ENCODE data around the gene FER1L5. TPM values are rescaled to one million over a fixed set of nuclear protein-coding genes. Genes with fewer than 3 reads are reported as not detected.

Gene FER1L5
- total RNA-seq, 2 experiments from 2014 or later = not detected

DNA sequence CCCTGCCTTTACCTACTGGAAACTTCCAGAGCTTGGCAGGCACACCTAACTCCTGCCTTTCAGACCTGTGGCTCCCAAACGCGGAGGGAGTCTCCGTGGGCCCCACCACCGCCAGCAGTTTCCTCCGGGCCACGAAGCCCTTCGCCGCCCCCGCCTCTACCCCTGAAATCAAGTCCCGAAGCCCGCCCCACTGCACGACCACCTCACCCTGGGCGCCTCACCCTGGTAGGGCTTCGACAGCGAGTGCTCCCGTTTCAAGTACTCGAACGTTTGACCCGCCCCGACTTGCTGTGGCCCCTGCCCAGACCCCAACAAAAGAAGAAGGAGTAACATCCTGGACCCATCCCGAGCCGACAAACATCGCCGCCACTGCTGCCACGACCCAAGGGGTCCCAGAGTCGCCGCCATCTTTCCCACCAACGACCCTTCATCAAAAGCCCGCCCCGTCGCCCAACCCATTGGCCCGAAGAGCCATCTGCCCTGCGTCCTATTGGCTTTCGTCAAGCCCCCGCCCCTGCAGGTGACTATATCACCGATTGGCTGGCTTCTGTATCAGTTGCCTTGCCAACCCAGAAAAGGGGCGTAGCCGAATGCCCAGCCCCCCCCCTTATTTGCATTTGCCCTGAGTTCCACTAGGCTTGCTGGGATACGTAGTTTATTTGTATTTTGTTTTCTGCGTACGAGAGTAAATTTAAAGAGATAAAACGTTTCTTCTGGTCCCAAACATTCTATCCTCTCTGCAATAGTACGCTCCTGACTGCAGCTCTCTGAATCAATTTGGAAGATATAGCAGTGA is 97.3 kb downstream of the FER1L5 start, which contains the start of gene LMAN2L:
LMAN2L (minus strand) TSS at position 432 of the 796 bp plus-strand sequence; CDS start at position 408, 24 bp downstream.
- Histone ChIP-seq H3K27me3 (ENCODE audit: control insufficient read depth in 1 of 2, insufficient read depth in 2 of 2, low read length in 2 of 2) (no peaks in the 10 kb centered on the region), H3K27ac (ENCODE audit: low read depth in 1 of 2, low read length in 2 of 2) (peak within 1 kb of the TSS; percentile 21 to 78), H3K36me3 (ENCODE audit: insufficient read depth, low read length) (peaks cover 16% of the 10 kb centered on the region), H3K9me3 (ENCODE audit: control insufficient read depth in 1 of 2, insufficient read depth in 1 of 2, low read length in 2 of 2) (no peaks in the 10 kb centered on the region), H3K4me1 (ENCODE audit: insufficient read depth, low read length) (peaks cover 25% of the 10 kb centered on the region), H3K4me3 (ENCODE audit: low read length) (peak within 1 kb of the TSS; percentile 94)
- CTCF ChIA-PET = interaction anchor here (0.6 to 4.2 kb wide), 4 partner anchors 21 to 731 kb away, joined by 3 to 20 read pairs (median 4); partner anchors contain the start of gene CNNM4
- intact Hi-C loops (cut with DNase I, micrococcal nuclease) = loop anchor here (1.0 to 10.0 kb wide), 8 partner anchors 20 to 1255 kb away; partner anchors contain the start of genes CNNM4 (in 2 of the 2), CIAO1 (in 1 of the 2), CNNM3 (in 1 of the 2) and KANSL3 (in 1 of the 2)
- peak; percentile 88 to 99 (median 96) for DNase-seq
- POLR2A ChIA-PET = no interaction called here
- ATAC-seq (ENCODE audit: poor library complexity) = peak; percentile 98
- Mint-ChIP-seq H3K27me3 (no peaks in the 10 kb centered on the region), H3K9me3 (no peaks in the 10 kb centered on the region), H3K4me1 (ENCODE audit: low read depth) (peaks cover 35% of the 10 kb centered on the region), H3K4me3 (peak within 1 kb of the TSS; percentile 97), H3K36me3 (ENCODE audit: low read depth) (peaks cover 31% of the 10 kb centered on the region), H3K27ac (peak within 1 kb of the TSS; percentile 82)
- TF ChIP-seq, protein P1, sequence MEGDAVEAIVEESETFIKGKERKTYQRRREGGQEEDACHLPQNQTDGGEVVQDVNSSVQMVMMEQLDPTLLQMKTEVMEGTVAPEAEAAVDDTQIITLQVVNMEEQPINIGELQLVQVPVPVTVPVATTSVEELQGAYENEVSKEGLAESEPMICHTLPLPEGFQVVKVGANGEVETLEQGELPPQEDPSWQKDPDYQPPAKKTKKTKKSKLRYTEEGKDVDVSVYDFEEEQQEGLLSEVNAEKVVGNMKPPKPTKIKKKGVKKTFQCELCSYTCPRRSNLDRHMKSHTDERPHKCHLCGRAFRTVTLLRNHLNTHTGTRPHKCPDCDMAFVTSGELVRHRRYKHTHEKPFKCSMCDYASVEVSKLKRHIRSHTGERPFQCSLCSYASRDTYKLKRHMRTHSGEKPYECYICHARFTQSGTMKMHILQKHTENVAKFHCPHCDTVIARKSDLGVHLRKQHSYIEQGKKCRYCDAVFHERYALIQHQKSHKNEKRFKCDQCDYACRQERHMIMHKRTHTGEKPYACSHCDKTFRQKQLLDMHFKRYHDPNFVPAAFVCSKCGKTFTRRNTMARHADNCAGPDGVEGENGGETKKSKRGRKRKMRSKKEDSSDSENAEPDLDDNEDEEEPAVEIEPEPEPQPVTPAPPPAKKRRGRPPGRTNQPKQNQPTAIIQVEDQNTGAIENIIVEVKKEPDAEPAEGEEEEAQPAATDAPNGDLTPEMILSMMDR (IDR thresholded peaks at IDR 0.05) = no peak

DNA sequence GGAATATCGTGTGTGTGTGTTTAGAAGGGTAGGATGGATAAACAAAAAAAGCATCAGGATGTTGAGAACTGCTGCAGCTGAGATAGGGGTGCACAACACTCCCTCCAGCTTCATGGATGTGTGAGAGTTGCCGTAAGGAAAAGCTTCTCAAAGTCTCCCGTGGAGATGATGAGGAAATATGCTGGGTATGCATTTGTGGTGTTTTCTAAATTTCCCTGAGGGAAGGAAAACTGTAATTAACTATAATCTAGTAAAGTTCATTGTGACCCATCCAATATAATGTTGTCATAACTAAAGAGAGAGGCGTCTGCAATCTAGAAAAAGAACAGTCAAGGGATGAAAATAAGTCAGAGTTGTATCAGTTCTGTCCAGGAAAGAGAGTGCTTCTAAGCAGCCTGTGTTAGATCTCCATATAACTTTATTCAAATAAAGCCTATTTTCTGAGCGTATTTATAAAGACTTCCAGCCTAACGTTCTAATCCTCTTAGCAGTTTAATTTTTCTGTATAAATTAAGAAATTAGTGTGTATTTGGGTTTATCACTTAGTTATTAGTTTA is 104.6 kb downstream of the FER1L5 start:
- intact Hi-C loops (cut with DNase I, micrococcal nuclease) = loop anchor here in 1 of 2 experiments (10.0 kb wide), 1 partner anchor 1248 kb away; the partner anchor contains the start of gene TMEM131
- Mint-ChIP-seq H3K4me3 (no peak overlapping the region), H3K27me3 (no peaks in the 10 kb centered on the region), H3K27ac (no peak overlapping the region), H3K4me1 (ENCODE audit: low read depth) (no peaks in the 10 kb centered on the region), H3K36me3 (ENCODE audit: low read depth) (no peaks in the 10 kb centered on the region), H3K9me3 (no peaks in the 10 kb centered on the region)
- TF ChIP-seq, protein P1 (IDR thresholded peaks at IDR 0.05) = no peak
- ChIA-PET CTCF (interaction anchor here (1.1 kb wide), 1 partner anchor 13 kb away, joined by 3 read pairs; the partner anchor contains the start of gene CNNM4), POLR2A (no interaction called here)
- Histone ChIP-seq H3K27ac (ENCODE audit: low read depth in 1 of 2, low read length in 2 of 2) (no peak overlapping the region), H3K4me1 (ENCODE audit: insufficient read depth, low read length) (no peaks in the 10 kb centered on the region), H3K36me3 (ENCODE audit: insufficient read depth, low read length) (no peaks in the 10 kb centered on the region), H3K4me3 (ENCODE audit: low read length) (no peak overlapping the region), H3K27me3 (ENCODE audit: control insufficient read depth in 1 of 2, insufficient read depth in 2 of 2, low read length in 2 of 2) (no peaks in the 10 kb centered on the region), H3K9me3 (ENCODE audit: control insufficient read depth in 1 of 2, insufficient read depth in 1 of 2, low read length in 2 of 2) (no peaks in the 10 kb centered on the region)
- DNase-seq (no peak), ATAC-seq (ENCODE audit: poor library complexity) (no peak)

DNA sequence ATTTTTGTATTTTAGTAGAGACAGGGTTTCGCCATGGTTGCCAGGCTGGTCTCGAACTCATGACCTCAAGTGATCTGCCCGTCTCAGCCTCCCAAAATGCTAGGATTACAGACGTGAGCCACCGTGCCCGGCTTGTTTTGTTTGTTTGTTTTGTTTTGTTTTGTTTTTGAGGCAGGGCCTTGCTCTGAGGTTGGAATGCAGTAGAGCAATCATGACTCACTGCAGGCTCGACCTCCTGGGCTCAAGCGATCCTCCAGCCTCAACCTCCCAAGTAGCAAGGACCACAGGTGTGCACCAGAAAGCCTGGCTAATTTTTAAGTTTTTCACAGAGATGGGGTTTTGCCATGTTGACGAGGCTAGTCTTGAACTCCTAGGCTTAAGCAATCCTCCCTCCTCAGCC is 109.2 kb downstream of the FER1L5 start:
- ATAC-seq (ENCODE audit: poor library complexity) (no peak), DNase-seq (no peak)
- Histone ChIP-seq H3K4me3 (ENCODE audit: low read length) (no peak overlapping the region), H3K36me3 (ENCODE audit: insufficient read depth, low read length) (no peaks in the 10 kb centered on the region), H3K4me1 (ENCODE audit: insufficient read depth, low read length) (no peaks in the 10 kb centered on the region), H3K27ac (ENCODE audit: low read depth in 1 of 2, low read length in 2 of 2) (no peak overlapping the region), H3K9me3 (ENCODE audit: control insufficient read depth in 1 of 2, insufficient read depth in 1 of 2, low read length in 2 of 2) (no peaks in the 10 kb centered on the region), H3K27me3 (ENCODE audit: control insufficient read depth in 1 of 2, insufficient read depth in 2 of 2, low read length in 2 of 2) (no peaks in the 10 kb centered on the region)
- ChIA-PET CTCF (no interaction called here), POLR2A (no interaction called here)
- intact Hi-C loops (cut with DNase I, micrococcal nuclease) = no loop called here
- Mint-ChIP-seq H3K27ac (no peak overlapping the region), H3K36me3 (ENCODE audit: low read depth) (no peaks in the 10 kb centered on the region), H3K9me3 (no peaks in the 10 kb centered on the region), H3K4me1 (ENCODE audit: low read depth) (no peaks in the 10 kb centered on the region), H3K27me3 (no peaks in the 10 kb centered on the region), H3K4me3 (no peak overlapping the region)
- TF ChIP-seq, protein P1 (IDR thresholded peaks at IDR 0.05) = no peak
